ENCODE results near the gene PARD6B. TPM values are rescaled to one million over a fixed set of nuclear protein-coding genes. Genes with fewer than 3 reads are reported as not detected.
A peak's percentile ranks its signal among the peaks of the same experiment; 100 is the strongest.

The PARD6B gene
- total RNA-seq, 1 experiment from 2014 or later: 29.6 TPM

- no peaks in the 10 kb centered on the region for H3K9me3 Mint-ChIP-seq
- no peak overlapping the region for H3K4me3 Mint-ChIP-seq
- H3K27me3 Mint-ChIP-seq (ENCODE audit: low read depth): no peaks in the 10 kb centered on the region
- CTCF ChIA-PET: interaction anchor here (1.9 kb wide), 2 partner anchors 27 to 59 kb away, joined by 4 to 5 read pairs; no protein-coding TSS in a partner anchor
- TF ChIP-seq ZBTB43 (CRISPR knock-in tag; IDR thresholded peaks at IDR 0.05) (no peak), NR3C1 (CRISPR knock-in tag; conservative IDR thresholded peaks at IDR 0.05; ENCODE audit: low read depth) (no peak), ERG (CRISPR knock-in tag; IDR thresholded peaks at IDR 0.05) (no peak), E2F4 (CRISPR knock-in tag; IDR thresholded peaks at IDR 0.05; ENCODE audit: borderline replicate concordance, low read depth) (no peak), ZNF232 (CRISPR knock-in tag; IDR thresholded peaks at IDR 0.05) (no peak), RORB (CRISPR knock-in tag; IDR thresholded peaks at IDR 0.05) (no peak), CBFB (CRISPR knock-in tag; IDR thresholded peaks at IDR 0.05; ENCODE audit: low read depth) (no peak), FOXK1 (CRISPR knock-in tag; IDR thresholded peaks at IDR 0.05) (no peak), ZBTB21 (CRISPR knock-in tag; IDR thresholded peaks at IDR 0.05; ENCODE audit: borderline replicate concordance) (no peak), JUN (CRISPR knock-in tag; IDR thresholded peaks at IDR 0.05) (no peak), AFF4 (CRISPR knock-in tag; IDR thresholded peaks at IDR 0.05; ENCODE audit: borderline replicate concordance) (no peak)
- peak overlapping the region; percentile 54; the same call in 1 of the 2 replicates for H3K27ac Mint-ChIP-seq
- no peaks in the 10 kb centered on the region for H3K36me3 Mint-ChIP-seq
- peaks cover 13% of the 10 kb centered on the region for H3K4me1 Mint-ChIP-seq
- ATAC-seq: no peak
- POLR2A ChIA-PET: interaction anchor here (0.7 kb wide), 1 partner anchor 77 kb away, joined by 3 read pairs; no protein-coding TSS in a partner anchor
- no peak for DNase-seq (ENCODE audit: low spot score)
Observed at GRCh38 chr20:50722424-50723155, 8.8 kb upstream of the PARD6B start.

- H3K27me3 Mint-ChIP-seq (ENCODE audit: low read depth): no peaks in the 10 kb centered on the region
- DNase-seq (ENCODE audit: low spot score): no peak
- no peak overlapping the region for H3K27ac Mint-ChIP-seq
- ATAC-seq: no peak
- no peak overlapping the region for H3K4me3 Mint-ChIP-seq
- peaks cover 4% of the 10 kb centered on the region for H3K4me1 Mint-ChIP-seq
- CTCF ChIA-PET: interaction anchor here (2.0 to 2.8 kb wide), 3 partner anchors 64 to 98 kb away, joined by 4 to 10 read pairs (median 7); partner anchors contain the start of gene BCAS4
- H3K36me3 Mint-ChIP-seq: no peaks in the 10 kb centered on the region
- POLR2A ChIA-PET: interaction anchor here (0.7 kb wide), 1 partner anchor 78 kb away, joined by 3 read pairs; no protein-coding TSS in a partner anchor
- H3K9me3 Mint-ChIP-seq: no peaks in the 10 kb centered on the region
- TF ChIP-seq FOXP4 (CRISPR knock-in tag; IDR thresholded peaks at IDR 0.05) (no peak), ATF2 (CRISPR knock-in tag; IDR thresholded peaks at IDR 0.05; ENCODE audit: borderline replicate concordance, low read depth) (no peak), CREM (CRISPR knock-in tag; IDR thresholded peaks at IDR 0.05) (no peak), RORB (CRISPR knock-in tag; IDR thresholded peaks at IDR 0.05) (no peak), ZBTB21 (CRISPR knock-in tag; IDR thresholded peaks at IDR 0.05; ENCODE audit: borderline replicate concordance) (no peak), E2F1 (CRISPR knock-in tag; IDR thresholded peaks at IDR 0.05) (no peak), CTCF (IDR thresholded peaks at IDR 0.05) (no peak)
Observed at GRCh38 chr20:50723672-50724071, 7.7 kb upstream of the PARD6B start.
